Right atrium auricular region (tissue), 2 donors: ENCODE measurements around the gene ARHGAP31. TPM values are rescaled to one million over a fixed set of nuclear protein-coding genes. Genes with fewer than 3 reads are reported as not detected.
"Not testable (repeated sequence)": the region's sequence is repeated elsewhere in the genome, so short reads cannot be mapped to it uniquely, and the experiment has no call there.

Experiments
- DNase-seq: peaks from one replicate; pipeline ENCODE4 v3.0.0-alpha.2; 2019; ENCODE audit warnings: low spot score
- H3K27ac ChIP-seq, 2 donors: fragments of 200-600 bp; sonication (generic); 1 replicate in 1 of 2; 2 replicates in 1 of 2; pipeline ENCODE4 v1.5.1; 2016 to 2019
- H3K27me3 ChIP-seq, 2 donors: fragments of 200-600 bp; sonication (generic); one replicate each; pipeline versions ENCODE4 v1.5.1 to v1.6.0; 2017 to 2019
- H3K36me3 ChIP-seq: fragments of 200-600 bp; sonication (generic); one replicate; pipeline ENCODE4 v1.5.1; 2016
- H3K4me1 ChIP-seq, 2 donors: fragments of 200-600 bp; sonication (generic); one replicate each; pipeline versions ENCODE4 v1.5.1 to v1.6.0; 2017 to 2019
- H3K4me3 ChIP-seq, 2 donors: fragments of 200-600 bp; sonication (generic); 1 replicate in 1 of 2; 2 replicates in 1 of 2; pipeline ENCODE4 v1.5.1; 2017 to 2019; ENCODE audit warnings: mild to moderate bottlenecking in 1 of 2, moderate library complexity in 1 of 2
- H3K9me3 ChIP-seq, 2 donors: fragments of 200-600 bp; sonication (generic); one replicate each; pipeline ENCODE4 v1.5.1; 2019
- CTCF ChIP-seq, 2 donors: fragments of 200-600 bp; sonication (generic); IDR thresholded peaks; one replicate each; pipeline ENCODE4 v1.5.1; 2019; ENCODE audit warnings: antibody characterized with exemption in 2 of 2
- total RNA-seq, 2 donors: library from RNA; depleted of rRNA; stranded (reverse); fragments of >200 nt; gene quantifications; one replicate each; pipeline ENCODE4 v1.1.0, GENCODE V29; 2016

ARHGAP31 gene
- total RNA-seq, 2 donors from 2014 or later: 29.9 to 33.1 TPM

DNA sequence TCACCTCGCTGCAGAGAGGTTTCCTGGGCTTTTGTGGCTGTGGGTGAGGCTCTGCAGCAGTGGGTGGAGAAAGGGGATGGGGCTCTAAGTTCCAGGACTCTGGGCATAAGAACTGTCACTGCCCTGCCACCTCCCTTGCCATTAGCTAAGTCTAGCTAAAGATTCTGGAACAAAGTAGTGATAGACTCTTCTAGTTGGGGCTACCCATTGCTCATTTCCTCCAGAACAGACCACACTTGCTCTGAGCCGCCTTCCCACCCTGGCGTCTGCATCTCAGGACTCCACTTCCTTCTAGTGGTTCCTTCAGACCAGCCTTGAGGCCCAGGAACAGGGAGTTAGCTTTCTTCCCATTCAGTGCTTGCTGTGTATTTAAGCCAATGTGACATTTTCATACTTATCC lies 7.5 kb downstream of the ARHGAP31 start:
- H3K4me1 ChIP-seq: peaks cover 0 to 90% of the 10 kb centered on the region in 2 donors
- DNase-seq: no peak
- peaks cover 3% of the 10 kb centered on the region for H3K36me3 ChIP-seq
- H3K27me3 ChIP-seq: no peaks in the 10 kb centered on the region
- no peak overlapping the region for H3K27ac ChIP-seq
- no peak overlapping the region for H3K4me3 ChIP-seq
- H3K9me3 ChIP-seq: no peaks in the 10 kb centered on the region
- TF ChIP-seq CTCF (IDR thresholded peaks at IDR 0.05): no peak

DNA sequence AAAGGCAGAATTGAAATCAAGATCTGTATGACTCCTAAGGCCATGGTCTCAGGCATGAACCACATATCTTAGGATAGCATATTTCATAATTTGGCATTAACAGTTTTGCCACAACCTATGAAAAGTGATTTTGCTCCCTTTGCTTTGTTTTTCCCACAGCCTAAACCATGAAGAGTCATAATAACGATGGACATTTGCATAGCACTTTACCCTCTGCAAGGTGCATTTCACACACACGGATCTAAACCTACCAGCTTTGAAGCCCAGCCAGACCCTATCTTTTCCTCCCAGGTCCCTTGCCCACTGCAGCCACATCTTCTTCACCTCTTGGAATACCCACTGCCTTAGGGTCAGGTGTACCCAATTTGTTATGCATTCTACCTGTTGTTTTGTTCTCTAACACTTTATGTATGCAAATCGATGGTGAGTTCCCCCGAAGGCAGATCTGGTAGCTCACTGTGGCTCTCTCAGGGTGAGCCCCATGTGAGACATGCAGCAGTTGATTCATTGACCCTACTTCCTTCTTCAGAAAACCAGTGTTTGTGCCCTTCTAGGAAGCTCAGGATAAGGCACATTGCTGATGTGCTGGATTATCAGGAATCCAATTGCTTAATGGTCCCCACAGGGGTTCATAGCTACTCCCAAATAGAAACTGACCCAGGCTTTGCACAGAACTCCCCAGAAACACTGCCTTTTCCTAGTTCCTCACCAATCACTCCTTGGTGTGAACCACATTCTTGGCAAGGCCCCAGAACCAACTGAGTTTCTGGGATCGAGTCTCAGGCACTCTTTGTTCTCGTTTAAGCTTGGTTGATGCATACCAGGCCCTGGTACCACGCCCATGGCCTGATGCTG lies 8.7 kb downstream of the ARHGAP31 start:
- H3K9me3 ChIP-seq: no peaks in the 10 kb centered on the region
- H3K4me1 ChIP-seq: peaks cover 0 to 78% of the 10 kb centered on the region in 2 donors
- DNase-seq: no peak
- no peak overlapping the region for H3K4me3 ChIP-seq
- no peak for TF ChIP-seq CTCF (IDR thresholded peaks at IDR 0.05)
- H3K27ac ChIP-seq: no peak overlapping the region
- peaks cover 3% of the 10 kb centered on the region for H3K36me3 ChIP-seq
- no peaks in the 10 kb centered on the region for H3K27me3 ChIP-seq

GRCh38 chr3:119304201-119304713 lies 10.1 kb downstream of the ARHGAP31 start:
- DNase-seq: no peak
- H3K27ac ChIP-seq: no peak overlapping the region
- H3K4me1 ChIP-seq: peaks cover 0 to 69% of the 10 kb centered on the region in 2 donors
- TF ChIP-seq CTCF (IDR thresholded peaks at IDR 0.05): no peak
- H3K4me3 ChIP-seq: no peak overlapping the region
- peaks cover 3% of the 10 kb centered on the region for H3K36me3 ChIP-seq
- no peaks in the 10 kb centered on the region for H3K27me3 ChIP-seq
- no peaks in the 10 kb centered on the region for H3K9me3 ChIP-seq

DNA sequence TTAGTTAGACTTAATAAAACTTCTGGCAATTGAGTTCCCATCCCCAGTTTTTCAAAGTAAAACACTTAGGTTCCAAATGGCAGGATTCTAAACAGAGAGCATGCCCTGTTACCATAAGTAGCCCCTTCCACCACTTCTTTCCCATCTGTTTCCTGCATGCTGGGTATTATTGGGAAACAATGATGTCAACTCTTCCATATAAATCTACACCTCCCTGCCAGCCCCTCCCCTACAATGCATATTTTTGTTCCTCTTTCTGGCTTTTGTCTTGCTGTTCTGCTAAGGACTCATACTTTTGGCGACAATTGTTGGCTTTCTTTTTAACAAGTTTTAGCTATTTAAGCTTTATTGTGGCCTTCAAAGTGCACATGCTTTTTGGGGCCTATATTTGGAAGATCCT lies 11.1 kb downstream of the ARHGAP31 start:
- no peak for DNase-seq
- H3K4me3 ChIP-seq: no peak overlapping the region
- H3K27ac ChIP-seq: peak overlapping the region in 1 of 2 donors; percentile 14
- peaks cover 3% of the 10 kb centered on the region for H3K36me3 ChIP-seq
- TF ChIP-seq CTCF (IDR thresholded peaks at IDR 0.05): no peak
- H3K4me1 ChIP-seq: peaks cover 0 to 71% of the 10 kb centered on the region in 2 donors
- no peaks in the 10 kb centered on the region for H3K9me3 ChIP-seq
- no peaks in the 10 kb centered on the region for H3K27me3 ChIP-seq

GRCh38 chr3:119306378-119306777 lies 12.2 kb downstream of the ARHGAP31 start:
- H3K4me1 ChIP-seq: peaks cover 0 to 71% of the 10 kb centered on the region in 2 donors
- not testable (repeated sequence) for H3K27ac ChIP-seq, DNase-seq

GRCh38 chr3:119308355-119308754 lies 14.2 kb downstream of the ARHGAP31 start:
- Histone ChIP-seq H3K4me1 (peaks cover 0 to 56% of the 10 kb centered on the region in 2 donors), H3K4me3 (no peak overlapping the region), H3K27me3 (no peaks in the 10 kb centered on the region), H3K27ac (no peak overlapping the region), H3K36me3 (no peaks in the 10 kb centered on the region), H3K9me3 (no peaks in the 10 kb centered on the region)
- TF ChIP-seq CTCF (IDR thresholded peaks at IDR 0.05): no peak
- DNase-seq: no peak

More at GRCh38 chr3:119306378-119306777, 12.2 kb downstream of the ARHGAP31 start:
- H3K36me3 ChIP-seq, H3K27me3 ChIP-seq, H3K4me3 ChIP-seq, H3K9me3 ChIP-seq: not testable (repeated sequence)
